ENCODE measurements around the gene PLD2.

Gene PLD2

GRCh38 chr17:4777969-4778760 lies 28.8 kb upstream of the PLD2 start:
- Histone ChIP-seq H3K27me3 (ENCODE audit: control insufficient read depth, insufficient read depth, low read length) (peaks cover 31% of the 10 kb centered on the region), H3K4me1 (ENCODE audit: control insufficient read depth, insufficient read depth, low read length) (no peaks in the 10 kb centered on the region), H3K9ac (ENCODE audit: low read length) (no peak overlapping the region), H3K36me3 (ENCODE audit: control insufficient read depth, insufficient read depth, low read length) (no peaks in the 10 kb centered on the region), H3K9me3 (ENCODE audit: control insufficient read depth, insufficient read depth, low read depth, low read length) (no peaks in the 10 kb centered on the region), H3K4me3 (ENCODE audit: low read depth, low read length) (no peak overlapping the region), H3K27ac (ENCODE audit: low read depth, low read length) (no peak overlapping the region)

DNA sequence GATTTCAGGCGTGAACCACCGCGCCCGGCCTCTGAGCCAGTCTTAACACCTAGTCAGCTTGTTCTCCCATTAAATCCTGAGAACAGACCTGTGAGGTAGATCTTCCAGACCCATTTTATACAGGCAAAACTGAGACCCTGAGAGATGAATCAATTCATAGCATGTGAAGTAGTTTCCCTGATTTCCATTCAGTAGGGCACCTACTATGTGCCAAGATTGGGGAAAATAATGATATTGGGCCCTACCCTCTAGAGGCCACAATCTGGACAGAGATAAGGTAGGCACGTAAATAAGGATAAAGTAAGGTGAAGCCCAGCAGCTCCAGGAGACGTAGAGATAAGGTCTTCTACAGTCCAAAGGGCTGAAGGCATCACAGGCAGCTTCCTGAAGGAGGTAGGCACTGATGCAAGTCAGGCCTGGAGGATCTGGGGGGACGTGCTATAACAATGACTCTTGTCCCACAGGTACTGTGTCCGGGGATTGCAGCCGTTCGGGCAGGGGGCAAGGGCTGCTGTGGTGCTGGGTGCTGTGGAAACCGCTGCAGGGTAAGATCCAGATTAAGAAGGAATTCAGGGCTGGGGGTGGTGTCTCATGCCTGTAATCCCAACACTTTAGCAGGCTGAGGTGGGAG lies 26.5 kb upstream of the PLD2 start:
- Histone ChIP-seq H3K9ac (ENCODE audit: low read length) (no peak overlapping the region), H3K4me3 (ENCODE audit: low read depth, low read length) (no peak overlapping the region), H3K9me3 (ENCODE audit: control insufficient read depth, insufficient read depth, low read depth, low read length) (no peaks in the 10 kb centered on the region), H3K36me3 (ENCODE audit: control insufficient read depth, insufficient read depth, low read length) (no peaks in the 10 kb centered on the region), H3K4me1 (ENCODE audit: control insufficient read depth, insufficient read depth, low read length) (no peaks in the 10 kb centered on the region; the same call in 1 of the 2 replicates), H3K27me3 (ENCODE audit: control insufficient read depth, insufficient read depth, low read length) (peaks cover 53% of the 10 kb centered on the region), H3K27ac (ENCODE audit: low read depth, low read length) (no peak overlapping the region)

GRCh38 chr17:4782652-4783051 lies 24.3 kb upstream of the PLD2 start:
- Histone ChIP-seq H3K27ac (ENCODE audit: low read depth, low read length) (no peak overlapping the region), H3K9ac (ENCODE audit: low read length) (no peak overlapping the region), H3K27me3 (ENCODE audit: control insufficient read depth, insufficient read depth, low read length) (peaks cover 75% of the 10 kb centered on the region), H3K4me1 (ENCODE audit: control insufficient read depth, insufficient read depth, low read length) (peaks cover 13% of the 10 kb centered on the region), H3K36me3 (ENCODE audit: control insufficient read depth, insufficient read depth, low read length) (no peaks in the 10 kb centered on the region), H3K9me3 (ENCODE audit: control insufficient read depth, insufficient read depth, low read depth, low read length) (no peaks in the 10 kb centered on the region), H3K4me3 (ENCODE audit: low read depth, low read length) (no peak overlapping the region)

DNA sequence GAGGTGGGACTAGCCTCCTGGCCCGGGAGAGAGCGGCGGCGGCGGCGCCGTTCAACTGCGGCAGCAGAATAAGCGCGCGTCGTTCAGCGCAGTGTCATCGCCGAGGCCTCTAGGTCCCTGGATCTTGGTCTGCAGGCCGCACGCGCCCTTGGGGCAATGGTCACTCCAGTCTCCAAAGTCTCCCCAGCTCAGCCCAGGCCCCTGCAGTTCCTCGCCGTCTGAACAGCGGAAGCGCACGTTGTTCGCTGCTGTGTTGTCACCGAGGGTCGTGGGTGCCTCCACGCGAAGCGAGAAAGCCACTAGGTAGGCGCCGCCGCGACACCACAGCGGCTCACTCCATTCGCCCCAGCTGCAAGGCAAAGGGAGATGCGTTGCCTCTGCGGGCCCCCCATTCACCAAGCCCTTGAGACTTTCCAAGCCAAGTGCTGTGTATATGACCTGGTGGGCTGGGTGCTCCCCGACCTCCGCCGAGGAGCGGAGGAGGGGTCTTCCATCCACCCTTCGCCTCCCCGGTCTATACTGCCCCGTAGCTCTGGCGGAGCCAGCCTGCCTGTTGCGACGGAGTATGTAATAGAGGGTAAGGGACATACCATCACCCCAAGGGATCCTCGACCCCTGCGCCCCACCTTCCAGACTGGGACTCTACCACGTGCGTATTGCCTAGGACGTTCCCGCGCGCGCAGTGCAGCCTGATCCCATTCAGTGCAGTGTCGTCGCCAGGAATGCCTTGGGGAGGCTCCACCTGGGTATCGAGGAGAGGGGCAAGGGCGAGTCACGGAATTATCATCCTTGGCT lies 21.4 kb upstream of the PLD2 start:
- no peak overlapping the region for H3K27ac ChIP-seq (ENCODE audit: low read depth, low read length)
- H3K9me3 ChIP-seq (ENCODE audit: control insufficient read depth, insufficient read depth, low read depth, low read length), result no peaks in the 10 kb centered on the region
- H3K4me1 ChIP-seq (ENCODE audit: control insufficient read depth, insufficient read depth, low read length), result peaks cover 23% of the 10 kb centered on the region
- no peak overlapping the region for H3K9ac ChIP-seq (ENCODE audit: low read length)
- H3K36me3 ChIP-seq (ENCODE audit: control insufficient read depth, insufficient read depth, low read length), result no peaks in the 10 kb centered on the region
- peak overlapping the region; percentile 4; the same call in 1 of the 2 replicates for H3K4me3 ChIP-seq (ENCODE audit: low read depth, low read length)
- H3K27me3 ChIP-seq (ENCODE audit: control insufficient read depth, insufficient read depth, low read length), result peaks cover 85% of the 10 kb centered on the region

- Histone ChIP-seq H3K9me3 (ENCODE audit: control insufficient read depth, insufficient read depth, low read depth, low read length) (no peaks in the 10 kb centered on the region), H3K27ac (ENCODE audit: low read depth, low read length) (no peak within 1 kb of the TSS), H3K36me3 (ENCODE audit: control insufficient read depth, insufficient read depth, low read length) (no peaks in the 10 kb centered on the region), H3K9ac (ENCODE audit: low read length) (no peak within 1 kb of the TSS), H3K27me3 (ENCODE audit: control insufficient read depth, insufficient read depth, low read length) (peaks cover 88% of the 10 kb centered on the region), H3K4me1 (ENCODE audit: control insufficient read depth, insufficient read depth, low read length) (peaks cover 23% of the 10 kb centered on the region), H3K4me3 (ENCODE audit: low read depth, low read length) (peak within 1 kb of the TSS; percentile 6; the same call in 1 of the 2 replicates)
These were observed 20.8 kb upstream of the PLD2 start, which contains the start of gene VMO1 for GRCh38 chr17:4786106-4786511. TSS of gene VMO1 (minus strand) at chr17:4786364. CDS start at chr17:4786352, 12 bp downstream.

- no peaks in the 10 kb centered on the region for H3K9me3 ChIP-seq (ENCODE audit: control insufficient read depth, insufficient read depth, low read depth, low read length)
- H3K27me3 ChIP-seq (ENCODE audit: control insufficient read depth, insufficient read depth, low read length), result peaks cover 92% of the 10 kb centered on the region
- H3K9ac ChIP-seq (ENCODE audit: low read length), result no peak overlapping the region
- no peaks in the 10 kb centered on the region for H3K36me3 ChIP-seq (ENCODE audit: control insufficient read depth, insufficient read depth, low read length)
- H3K27ac ChIP-seq (ENCODE audit: low read depth, low read length), result no peak overlapping the region
- peak overlapping the region; percentile 6; the same call in 1 of the 2 replicates for H3K4me3 ChIP-seq (ENCODE audit: low read depth, low read length)
- H3K4me1 ChIP-seq (ENCODE audit: control insufficient read depth, insufficient read depth, low read length), result peaks cover 23% of the 10 kb centered on the region
These were observed 20.4 kb upstream of the PLD2 start for GRCh38 chr17:4786516-4786915.

DNA sequence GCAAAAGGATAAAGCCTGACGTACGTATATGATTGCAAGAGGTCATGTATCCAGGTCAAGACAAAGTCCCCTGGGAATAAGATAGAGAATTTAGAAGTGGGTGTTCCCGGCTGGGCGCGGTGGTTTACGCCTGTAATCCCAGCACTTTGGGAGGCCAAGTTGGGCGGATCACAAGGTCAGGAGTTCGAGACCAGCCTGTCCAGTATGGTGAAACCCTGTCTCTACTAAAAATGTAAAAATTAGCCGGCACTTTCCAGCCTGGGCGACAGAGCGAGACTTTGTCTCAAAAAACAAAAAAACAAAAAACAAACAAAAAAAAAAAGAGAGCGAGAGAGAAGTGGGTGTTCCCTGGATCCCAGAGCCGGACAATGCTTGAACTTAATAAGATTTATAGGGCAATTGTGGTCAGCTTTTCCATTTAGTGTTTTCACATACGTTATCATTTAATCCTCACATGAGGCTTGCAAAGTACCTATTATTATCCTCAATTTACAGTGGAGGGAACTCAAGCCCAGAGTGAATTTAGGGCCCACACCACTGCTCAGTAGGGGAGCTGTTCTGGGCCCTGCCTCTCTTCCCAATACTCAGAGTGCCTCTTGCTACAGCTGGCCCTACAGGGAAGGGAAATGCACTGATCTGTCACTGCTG lies 18.7 kb upstream of the PLD2 start:
- H3K9ac ChIP-seq (ENCODE audit: low read length), result peak overlapping the region; percentile 81
- no peak overlapping the region for H3K27ac ChIP-seq (ENCODE audit: low read depth, low read length)
- H3K27me3 ChIP-seq (ENCODE audit: control insufficient read depth, insufficient read depth, low read length), result peaks cover 83% of the 10 kb centered on the region

GRCh38 chr17:4788807-4789700 lies 17.9 kb upstream of the PLD2 start, which contains the start of gene GLTPD2:
TSS of gene GLTPD2 (plus strand) at chr17:4788964. CDS start at chr17:4789012, 48 bp downstream.
- Histone ChIP-seq H3K9ac (ENCODE audit: low read length) (peak within 1 kb of the TSS; percentile 81), H3K27ac (ENCODE audit: low read depth, low read length) (no peak within 1 kb of the TSS), H3K27me3 (ENCODE audit: control insufficient read depth, insufficient read depth, low read length) (peaks cover 75% of the 10 kb centered on the region), H3K4me3 (ENCODE audit: low read depth, low read length) (peak within 1 kb of the TSS; percentile 58), H3K9me3 (ENCODE audit: control insufficient read depth, insufficient read depth, low read depth, low read length) (no peaks in the 10 kb centered on the region), H3K4me1 (ENCODE audit: control insufficient read depth, insufficient read depth, low read length) (peaks cover 23% of the 10 kb centered on the region), H3K36me3 (ENCODE audit: control insufficient read depth, insufficient read depth, low read length) (no peaks in the 10 kb centered on the region)

More for the DNA sequence above, 18.7 kb upstream of the PLD2 start:
- Histone ChIP-seq H3K9me3 (ENCODE audit: control insufficient read depth, insufficient read depth, low read depth, low read length) (no peaks in the 10 kb centered on the region), H3K4me1 (ENCODE audit: control insufficient read depth, insufficient read depth, low read length) (peaks cover 23% of the 10 kb centered on the region), H3K36me3 (ENCODE audit: control insufficient read depth, insufficient read depth, low read length) (no peaks in the 10 kb centered on the region), H3K4me3 (ENCODE audit: low read depth, low read length) (peak overlapping the region; percentile 58)

GRCh38 chr17:4789701-4789950 lies 17.3 kb upstream of the PLD2 start:
- no peak overlapping the region for H3K27ac ChIP-seq (ENCODE audit: low read depth, low read length)
- peaks cover 23% of the 10 kb centered on the region for H3K4me1 ChIP-seq (ENCODE audit: control insufficient read depth, insufficient read depth, low read length)
- H3K27me3 ChIP-seq (ENCODE audit: control insufficient read depth, insufficient read depth, low read length), result peaks cover 69% of the 10 kb centered on the region
- peak overlapping the region; percentile 81 for H3K9ac ChIP-seq (ENCODE audit: low read length)
- no peaks in the 10 kb centered on the region for H3K36me3 ChIP-seq (ENCODE audit: control insufficient read depth, insufficient read depth, low read length)
- peak overlapping the region; percentile 58 for H3K4me3 ChIP-seq (ENCODE audit: low read depth, low read length)
- no peaks in the 10 kb centered on the region for H3K9me3 ChIP-seq (ENCODE audit: control insufficient read depth, insufficient read depth, low read depth, low read length)

Data from HUES6 (cell line).